Hematopoietic multipotent progenitor cell treated with erythropoietin and hydrocortisone succinate and interleukin-3 and kit ligand, for 4 days (in vitro differentiated cells): Measurements from ENCODE around the gene TESK2.
A peak's percentile ranks its signal among the peaks of the same experiment; 100 is the strongest.
"Not testable (repeated sequence)": the region's sequence is repeated elsewhere in the genome, so short reads cannot be mapped to it uniquely, and the experiment has no call there.

ENCODE experiments used
- DNase-seq: peaks from one replicate; pipeline ENCODE4 v3.0.0-alpha.2; 2015

TESK2 gene, protein sequence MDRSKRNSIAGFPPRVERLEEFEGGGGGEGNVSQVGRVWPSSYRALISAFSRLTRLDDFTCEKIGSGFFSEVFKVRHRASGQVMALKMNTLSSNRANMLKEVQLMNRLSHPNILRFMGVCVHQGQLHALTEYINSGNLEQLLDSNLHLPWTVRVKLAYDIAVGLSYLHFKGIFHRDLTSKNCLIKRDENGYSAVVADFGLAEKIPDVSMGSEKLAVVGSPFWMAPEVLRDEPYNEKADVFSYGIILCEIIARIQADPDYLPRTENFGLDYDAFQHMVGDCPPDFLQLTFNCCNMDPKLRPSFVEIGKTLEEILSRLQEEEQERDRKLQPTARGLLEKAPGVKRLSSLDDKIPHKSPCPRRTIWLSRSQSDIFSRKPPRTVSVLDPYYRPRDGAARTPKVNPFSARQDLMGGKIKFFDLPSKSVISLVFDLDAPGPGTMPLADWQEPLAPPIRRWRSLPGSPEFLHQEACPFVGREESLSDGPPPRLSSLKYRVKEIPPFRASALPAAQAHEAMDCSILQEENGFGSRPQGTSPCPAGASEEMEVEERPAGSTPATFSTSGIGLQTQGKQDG

DNA sequence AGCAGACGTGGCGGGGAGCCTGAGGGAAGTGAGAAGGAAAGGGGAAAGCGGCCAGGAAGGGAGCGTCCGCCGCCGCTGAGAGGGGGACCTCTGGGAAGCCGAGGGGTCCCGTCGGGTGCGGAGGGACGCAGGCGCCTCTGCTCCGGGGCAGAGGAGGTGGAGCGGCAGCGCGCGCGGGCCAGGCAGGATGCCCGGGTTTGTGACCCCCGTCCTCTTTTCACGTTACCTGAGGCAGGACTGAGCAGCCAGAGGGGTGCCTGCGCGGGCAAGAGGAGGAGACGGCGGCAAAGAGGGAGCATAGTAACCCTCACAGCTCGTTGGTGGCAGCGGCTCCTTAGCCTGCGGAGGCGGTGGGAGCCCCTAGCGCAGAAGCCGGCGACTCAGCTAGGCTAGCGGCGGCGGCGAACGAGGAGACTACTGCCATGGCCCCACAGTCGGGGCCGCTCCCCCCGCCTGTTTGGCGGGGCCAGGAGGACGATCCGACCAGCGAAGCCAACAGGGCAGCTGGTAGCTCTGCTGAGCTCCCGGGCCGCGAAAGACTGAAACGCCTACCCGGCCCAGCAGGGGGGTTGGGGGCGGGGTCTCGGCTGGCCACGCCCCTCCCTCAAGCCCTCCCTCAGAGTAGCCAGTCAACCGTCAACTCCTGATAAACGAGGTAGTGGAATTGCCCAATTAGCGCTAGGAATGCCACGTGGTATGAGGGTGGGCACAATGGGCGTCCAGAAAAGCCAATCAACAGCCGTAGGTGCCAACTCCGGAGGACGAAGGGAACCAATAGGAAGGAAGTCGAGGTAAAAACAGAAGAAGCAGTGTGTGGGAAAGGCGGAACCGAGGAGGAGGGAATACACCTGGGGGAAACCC, at the start of gene TESK2:
TESK2 (minus strand) TSS at position 538 of the 861 bp plus-strand sequence. CDS start 33,378 bp downstream, outside the sequence.
- peak; percentile 100 for DNase-seq

DNA sequence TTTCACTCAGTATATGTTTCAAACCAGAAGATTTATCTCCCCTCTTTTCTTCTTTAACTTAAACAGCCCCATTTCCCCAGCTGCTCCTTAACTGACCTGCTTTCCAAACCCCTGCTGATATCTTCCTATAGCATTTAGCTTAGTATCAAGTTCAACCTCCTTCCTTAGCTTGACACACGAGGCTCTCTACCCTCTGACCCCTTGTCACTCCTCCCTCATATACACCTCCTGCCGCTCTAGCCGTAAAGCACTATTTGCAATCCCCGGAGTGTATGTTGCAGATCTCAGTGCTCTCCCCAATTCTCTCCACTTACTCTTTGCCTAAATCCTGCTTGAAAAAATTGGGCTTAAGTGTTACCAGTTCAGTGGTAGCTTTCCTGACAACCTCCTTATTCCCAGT, 45.9 kb upstream of the TESK2 start:
- no peak for DNase-seq

DNA sequence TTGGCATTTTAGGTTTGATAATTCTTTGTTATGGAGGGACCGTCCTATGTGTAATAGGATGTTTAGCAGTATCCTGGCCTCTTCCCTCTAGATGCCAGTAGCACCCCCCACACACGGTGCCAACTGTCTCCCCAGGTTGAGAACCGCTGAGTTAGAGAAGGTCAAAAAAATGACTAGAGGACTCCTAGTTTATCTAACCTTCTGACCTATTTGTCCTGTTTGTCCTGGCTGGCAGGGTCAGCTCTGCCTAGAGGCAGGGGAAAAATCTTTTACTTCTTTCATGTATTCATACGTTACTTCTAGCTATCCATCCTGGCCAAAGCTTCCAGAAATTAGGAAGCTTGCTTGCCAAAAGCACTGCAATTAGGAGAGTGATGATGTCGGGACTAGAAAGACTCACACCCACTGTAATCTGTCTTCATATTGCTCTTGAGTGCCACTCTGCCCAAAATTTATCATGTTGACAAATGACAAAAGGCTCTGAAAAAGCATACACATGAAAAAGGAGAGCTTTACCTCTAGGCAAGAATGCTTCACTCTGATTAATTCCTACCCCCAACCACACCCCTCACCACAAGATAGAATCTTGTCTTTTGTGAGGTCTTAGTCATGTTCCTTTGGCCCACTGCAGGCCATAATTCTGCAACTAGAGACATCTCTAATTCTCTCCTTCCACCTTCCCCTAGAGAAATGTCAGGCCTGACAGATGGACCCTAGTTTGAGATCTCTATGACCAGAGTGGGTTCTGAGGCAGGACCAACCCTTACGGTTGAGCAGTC, 45.2 kb upstream of the TESK2 start:
- peak; percentile 42 for DNase-seq

DNA sequence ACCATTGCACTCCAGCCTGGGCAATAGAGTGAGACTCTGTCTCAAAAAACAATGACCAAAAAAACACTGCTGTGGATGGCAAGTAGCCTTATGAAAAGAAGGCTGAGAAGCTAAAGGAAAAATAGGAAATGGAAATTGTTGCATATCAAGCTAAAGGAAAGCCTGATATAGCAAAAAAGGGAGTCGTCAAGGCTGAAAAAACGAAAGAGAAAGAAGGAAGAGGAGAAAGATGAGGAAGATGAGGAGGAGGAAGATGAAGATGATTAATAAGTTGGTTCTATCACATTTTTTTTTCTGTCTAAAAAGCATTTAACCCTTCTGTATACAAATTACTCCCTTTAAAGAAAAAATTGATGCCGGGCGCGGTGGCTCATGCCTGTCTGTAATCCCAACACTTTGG, 40.9 kb upstream of the TESK2 start:
- DNase-seq: no peak

DNA sequence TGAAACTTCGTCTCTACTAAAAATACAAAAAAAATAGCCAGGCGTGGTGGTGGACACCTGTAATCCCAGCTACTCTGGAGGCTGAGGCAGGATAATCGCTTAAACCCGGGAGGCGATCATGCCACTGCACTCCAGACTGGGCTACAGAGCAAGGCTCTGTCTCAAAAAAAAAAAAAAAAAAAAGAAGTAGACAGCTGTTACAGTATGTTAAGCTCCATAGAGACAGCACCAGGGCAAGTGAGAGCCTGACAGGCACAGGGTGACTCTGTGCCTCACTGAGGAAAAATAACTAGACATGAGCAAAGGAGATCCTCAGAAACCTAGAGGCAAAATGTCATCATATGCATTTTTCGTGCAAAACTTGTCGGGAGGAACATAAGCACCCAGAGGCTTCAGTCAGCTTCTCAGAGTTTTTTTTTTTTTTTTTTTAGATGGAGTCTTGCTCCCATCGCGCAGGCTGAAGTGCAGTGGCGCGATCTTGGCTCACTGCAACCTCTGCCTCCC, 39.7 kb upstream of the TESK2 start:
- no peak for DNase-seq

DNA sequence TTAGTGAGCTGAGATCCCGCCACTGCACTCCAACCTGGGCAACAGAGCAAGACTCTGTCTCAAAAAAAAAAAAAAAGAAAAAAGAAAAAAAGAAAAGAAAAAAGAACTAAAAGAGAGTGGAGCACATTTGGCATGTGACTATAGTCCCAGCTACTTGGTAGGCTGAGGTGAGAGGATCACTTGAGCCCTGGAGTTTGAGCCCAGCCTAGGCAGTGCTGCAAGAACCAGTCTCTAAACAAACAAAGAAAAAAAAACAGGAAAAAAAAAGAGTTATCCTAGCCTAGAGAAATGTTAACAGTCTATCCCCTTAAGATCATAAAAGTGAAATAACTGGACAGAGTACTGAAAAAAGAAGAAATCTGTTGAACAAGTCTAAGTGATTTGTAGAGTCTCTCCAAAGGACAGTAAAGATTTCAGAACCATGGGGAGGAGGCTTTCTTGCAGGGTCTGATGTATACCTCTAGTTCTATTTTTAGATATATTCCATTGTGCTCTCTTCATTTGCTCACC, 35.2 kb upstream of the TESK2 start:
- DNase-seq: no peak

DNA sequence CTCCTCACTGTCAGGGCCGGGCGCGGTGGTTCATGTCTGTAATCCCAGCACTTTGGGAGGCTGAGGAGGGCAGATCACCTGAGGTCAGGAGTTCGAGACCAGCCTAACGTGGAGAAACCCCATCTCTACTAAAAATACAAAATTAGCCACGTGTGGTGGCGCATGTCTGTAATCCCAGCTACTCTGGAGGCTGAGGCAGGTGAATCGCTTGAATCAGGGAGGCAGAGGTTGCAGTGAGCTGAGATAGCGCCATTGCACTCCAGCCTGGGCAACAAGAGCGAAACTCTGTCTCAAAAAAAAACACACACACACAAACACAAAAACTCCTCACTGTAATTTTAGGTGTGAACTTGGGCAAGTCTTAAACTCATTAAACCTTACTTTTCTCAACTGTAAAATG, 33.0 kb upstream of the TESK2 start:
- not testable (repeated sequence) for DNase-seq

DNA sequence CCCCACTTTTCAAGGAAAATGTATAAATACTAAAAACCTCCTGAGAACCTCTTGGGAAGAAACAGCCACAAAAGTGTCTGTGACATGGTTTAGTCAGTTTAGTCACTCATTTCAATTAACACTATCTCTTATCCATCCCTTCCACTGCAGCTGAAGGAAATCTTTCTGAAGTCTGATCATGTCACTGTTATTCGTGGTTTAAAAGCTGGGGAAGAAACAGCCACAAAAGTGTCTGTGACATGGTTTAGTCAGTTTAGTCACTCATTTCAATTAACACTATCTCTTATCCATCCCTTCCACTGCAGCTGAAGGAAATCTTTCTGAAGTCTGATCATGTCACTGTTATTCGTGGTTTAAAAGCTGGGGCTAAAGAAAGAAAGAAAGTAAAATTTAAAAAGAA, 32.6 kb upstream of the TESK2 start:
- DNase-seq: not testable (repeated sequence)

DNA sequence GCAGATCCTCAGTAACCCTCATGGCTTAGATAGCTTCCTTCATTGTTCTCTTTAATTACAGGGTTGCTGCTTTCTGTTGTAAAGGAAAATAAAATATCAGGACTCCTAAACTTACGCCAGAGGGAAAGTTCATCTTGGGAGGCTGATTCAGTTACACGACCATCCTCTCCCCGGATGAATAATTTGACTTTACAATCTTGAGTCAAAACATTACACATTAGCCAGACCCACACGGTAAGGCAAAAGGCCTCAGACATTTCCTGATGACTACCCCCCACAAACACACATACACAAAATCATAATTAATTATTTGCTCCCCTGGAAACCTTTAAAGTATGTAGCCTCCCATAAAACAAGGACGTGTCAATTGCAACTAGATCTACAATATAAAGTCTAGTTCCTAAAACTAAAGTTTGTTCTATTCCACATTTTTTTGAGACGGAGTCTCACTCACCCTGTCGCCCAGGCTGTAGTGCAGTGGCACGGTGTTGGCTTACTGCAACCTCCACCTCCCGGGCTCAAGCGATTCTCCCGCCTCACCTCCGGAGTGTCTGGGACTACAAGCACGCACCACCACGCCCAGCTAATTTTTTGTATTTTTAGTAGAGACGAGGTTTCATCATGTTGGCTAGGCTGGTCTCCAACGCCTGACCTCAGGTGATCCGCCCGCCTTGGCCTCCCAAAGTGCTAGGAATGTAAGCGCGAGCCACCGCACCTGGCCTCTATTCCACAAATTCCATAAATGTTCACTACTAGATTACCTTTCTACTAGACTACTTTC, 31.6 kb upstream of the TESK2 start:
- DNase-seq: no peak

DNA sequence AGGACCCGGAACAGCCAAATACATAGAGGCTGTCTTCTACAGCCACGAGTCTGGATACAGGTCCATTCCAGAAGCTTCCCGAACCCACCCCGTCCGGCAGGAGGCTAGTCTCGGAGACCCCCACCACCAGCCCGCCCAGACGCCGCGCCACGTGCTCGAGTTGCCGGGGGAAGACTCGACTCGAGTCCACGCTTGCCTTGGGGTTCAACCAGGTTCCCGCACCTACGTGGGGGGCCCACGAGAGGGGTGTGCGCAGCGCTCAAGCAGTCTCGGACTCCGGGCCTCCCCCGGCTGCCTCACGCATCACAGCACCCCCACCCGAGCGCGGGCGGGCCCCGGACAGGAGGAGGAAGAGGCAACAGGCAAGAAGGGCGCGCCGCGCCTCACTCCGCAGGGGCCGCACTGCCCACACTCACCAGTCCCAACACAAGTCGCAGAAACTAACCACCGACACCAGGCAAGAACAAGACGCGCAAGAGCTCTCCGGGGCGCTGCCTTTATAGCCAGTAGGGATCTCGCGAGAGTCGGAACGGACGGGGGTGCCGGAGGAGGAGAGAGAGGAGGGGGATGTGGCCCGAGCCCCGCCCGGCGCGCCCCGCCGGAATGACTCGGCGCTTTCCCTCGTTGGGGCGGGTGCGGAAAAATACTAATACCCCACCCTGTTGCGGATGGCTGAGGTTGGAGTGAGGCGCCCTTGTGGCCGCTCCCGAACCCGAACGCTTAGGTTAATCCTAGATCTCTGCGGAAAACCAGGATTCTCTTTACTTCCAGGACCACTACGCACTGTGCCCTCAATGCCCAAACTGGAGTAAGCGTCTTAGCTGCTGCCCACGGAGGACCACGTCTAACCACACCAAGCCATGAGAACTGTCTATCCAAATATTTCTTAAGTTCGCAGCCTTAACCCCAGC, 30.7 kb upstream of the TESK2 start, which contains the start of gene PRDX1:
PRDX1 (minus strand) TSS at position 472 of the 911 bp plus-strand sequence. CDS start 2,841 bp downstream, outside the sequence.
- peak; percentile 98 for DNase-seq

DNA sequence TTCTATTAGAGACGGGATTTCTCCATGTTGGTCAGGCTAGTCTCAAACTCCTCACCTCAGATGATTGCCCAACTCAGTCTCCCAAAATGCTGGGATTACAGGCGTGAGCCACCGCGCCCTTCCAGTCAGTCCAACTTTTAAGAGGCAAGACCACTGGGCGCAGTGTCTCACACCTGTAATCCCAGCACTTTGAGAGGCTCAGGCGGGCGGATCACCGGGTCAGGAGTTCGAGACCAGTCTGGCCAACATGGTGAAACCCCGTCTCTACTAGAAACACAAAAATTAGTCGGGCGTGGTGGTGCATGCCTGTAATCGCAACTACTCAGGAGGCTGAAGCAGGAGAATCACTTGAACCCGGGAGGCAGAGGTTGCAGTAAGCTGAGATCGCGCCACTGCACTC, 28.8 kb upstream of the TESK2 start:
- not testable (repeated sequence) for DNase-seq

DNA sequence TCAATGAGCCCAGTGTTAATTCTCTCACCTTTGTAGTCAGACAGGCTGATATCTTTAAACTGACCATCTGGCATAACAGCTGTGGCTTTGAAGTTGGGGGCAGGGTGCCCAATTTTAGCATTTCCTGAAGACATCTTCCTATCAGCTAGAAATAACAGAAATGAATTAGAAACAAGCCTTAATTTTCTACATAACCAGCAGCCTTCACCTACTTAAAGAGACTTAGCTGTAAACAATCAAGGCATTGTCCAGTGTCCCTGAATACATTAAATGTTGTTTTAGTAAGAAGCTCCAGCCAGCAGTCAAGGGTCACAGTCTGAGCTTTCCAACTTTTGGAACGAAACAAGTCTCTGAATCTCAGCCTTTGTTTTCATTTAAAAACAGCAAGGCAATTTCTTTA, 27.9 kb upstream of the TESK2 start:
- no peak for DNase-seq

DNA sequence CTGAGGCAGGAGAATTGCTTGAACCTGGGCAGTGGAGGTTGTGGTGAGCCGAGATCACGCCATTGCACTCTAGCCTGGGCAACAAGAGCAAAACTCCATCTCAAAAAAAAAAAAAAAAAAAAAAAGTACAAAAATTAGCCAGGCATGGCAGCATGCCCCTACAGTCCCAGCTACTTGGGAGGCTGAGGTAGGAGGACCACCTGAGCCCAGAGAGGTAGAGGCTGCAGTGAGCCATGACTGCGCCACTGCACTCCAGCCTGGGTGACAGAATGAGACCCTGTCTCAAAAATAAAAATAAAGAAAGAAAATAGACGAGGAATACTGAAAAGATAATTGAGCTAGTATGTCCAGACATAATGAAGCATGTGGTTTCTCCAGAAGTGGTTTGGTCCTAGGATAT, 27.4 kb upstream of the TESK2 start:
- not testable (repeated sequence) for DNase-seq

DNA sequence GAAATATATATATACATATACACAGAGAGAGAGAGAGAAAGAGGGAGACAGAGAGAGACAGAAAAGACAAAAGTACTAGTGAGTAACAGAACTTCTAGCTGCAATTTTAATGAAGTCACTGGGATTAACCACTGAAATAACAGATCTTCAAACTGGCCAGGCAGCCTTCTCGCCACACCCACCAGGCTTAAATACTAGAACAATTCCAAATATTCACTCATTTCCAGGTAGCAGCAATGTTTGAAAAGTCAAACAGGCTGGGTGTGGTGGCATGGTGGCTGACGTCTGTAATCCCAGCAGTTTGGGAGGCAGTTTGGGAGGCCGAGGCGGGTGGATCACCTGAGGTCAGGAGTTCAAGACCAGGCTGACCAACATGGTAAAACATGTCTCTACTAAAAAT, 25.5 kb upstream of the TESK2 start:
- DNase-seq: no peak

DNA sequence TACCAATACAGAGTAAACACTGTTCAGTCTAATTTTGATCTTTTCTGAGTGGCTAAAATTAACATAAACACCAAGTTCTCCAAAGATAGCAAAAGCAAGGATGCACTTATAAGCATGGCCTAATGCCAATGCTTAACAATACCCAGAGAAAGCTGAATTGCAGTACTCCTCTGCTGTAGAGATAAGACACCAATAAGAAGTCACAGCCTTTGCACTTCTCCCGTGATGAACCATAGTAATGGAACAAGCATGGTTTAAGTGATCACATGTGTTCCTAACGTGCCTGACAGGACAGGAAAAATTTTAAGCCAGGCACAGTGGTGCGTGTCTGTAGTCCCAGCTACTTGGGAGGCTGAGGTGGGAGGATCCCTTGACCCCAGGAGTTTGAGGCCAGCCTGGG, 25.1 kb upstream of the TESK2 start:
- no peak for DNase-seq

DNA sequence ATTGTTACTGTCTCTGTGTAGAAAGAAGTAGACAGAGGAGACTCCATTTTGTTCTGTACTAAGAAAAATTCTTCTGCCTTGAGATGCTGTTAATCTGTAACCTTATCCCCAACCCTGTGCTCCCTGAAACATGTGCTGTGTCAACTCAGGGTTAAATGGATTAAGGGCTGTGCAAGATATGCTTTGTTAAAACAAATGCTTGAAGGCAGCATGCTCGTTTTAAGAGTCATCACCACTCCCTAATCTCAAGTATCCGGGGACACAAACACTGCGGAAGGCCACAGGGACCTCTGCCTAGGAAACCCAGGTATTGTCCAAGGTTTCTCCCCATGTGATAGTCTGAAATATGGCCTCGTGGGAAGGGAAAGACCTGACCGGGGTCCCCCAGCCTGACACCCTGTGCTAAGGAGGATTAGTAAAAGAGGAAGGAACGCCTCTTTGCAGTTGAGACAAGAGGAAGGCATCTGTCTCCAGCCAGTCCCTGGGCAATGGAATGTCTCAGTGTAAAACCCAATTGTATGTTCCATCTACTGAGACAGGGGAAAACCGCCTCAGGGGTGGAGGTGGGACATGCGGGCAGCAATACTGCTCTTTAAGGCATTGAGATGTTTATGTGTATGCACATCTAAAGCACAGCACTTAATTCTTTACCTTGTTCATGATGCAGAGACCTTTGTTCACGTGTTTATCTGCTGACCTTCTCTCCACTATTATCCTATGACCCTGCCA, 22.7 kb upstream of the TESK2 start:
- not testable (repeated sequence) for DNase-seq

DNA sequence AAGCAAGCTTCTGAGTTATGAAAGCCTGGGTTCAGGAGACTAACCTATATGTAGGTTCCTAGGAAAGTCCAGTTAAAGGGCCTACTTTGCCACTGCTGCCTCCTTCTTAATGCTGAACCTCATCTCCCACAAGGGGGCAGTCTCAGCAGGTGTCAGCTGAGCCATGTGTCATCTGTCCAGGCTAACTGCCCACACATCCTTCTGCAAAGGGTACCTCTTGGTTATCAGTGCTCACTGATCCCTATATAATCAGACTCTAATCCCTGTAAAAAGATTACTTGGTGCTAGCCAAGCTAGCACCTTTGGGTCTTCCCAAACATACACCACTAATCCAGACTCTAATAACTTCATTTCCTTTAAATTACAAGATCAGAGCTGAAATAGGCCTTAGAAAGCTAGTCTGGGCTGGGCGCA, 21.7 kb upstream of the TESK2 start:
- peak; percentile 84 for DNase-seq

DNA sequence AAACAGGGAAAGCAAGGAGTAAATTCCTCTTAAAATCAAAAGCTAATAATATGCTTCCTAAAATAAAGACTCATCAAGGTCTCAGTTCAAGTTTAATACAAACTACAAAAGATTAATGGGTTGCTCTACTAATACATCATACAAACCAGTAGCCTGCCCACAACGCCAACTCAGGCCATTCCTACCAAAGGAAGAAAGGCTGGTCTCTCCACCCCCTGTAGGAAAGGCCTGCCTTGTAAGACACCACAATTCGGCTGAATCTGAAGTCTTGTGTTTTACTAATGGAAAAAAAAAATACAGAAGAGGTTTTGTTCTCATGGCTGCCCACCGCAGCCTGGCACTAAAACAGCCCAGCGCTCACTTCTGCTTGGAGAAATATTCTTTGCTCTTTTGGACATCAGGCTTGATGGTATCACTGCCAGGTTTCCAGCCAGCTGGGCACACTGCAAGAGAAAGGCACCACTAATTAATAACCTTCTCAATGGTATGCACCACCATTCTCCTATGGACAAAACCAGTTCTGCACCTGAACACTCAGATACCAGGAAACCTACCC, 20.1 kb upstream of the TESK2 start:
- DNase-seq: no peak
